ENCODE results near the gene DNAJA2. TPM values are rescaled to one million over a fixed set of nuclear protein-coding genes. Genes with fewer than 3 reads are reported as not detected.

Gene DNAJA2
- total RNA-seq, 3 donors from 2014 or later: 90.0 to 105 (median 102) TPM

GRCh38 chr16:46908540-46909372 lies 64.7 kb downstream of the DNAJA2 start:
- Mint-ChIP-seq H3K9me3 (no peaks in the 10 kb centered on the region), H3K36me3 (ENCODE audit: insufficient read depth) (peaks cover 1% of the 10 kb centered on the region), H3K27me3 (ENCODE audit: low read depth) (no peaks in the 10 kb centered on the region)

GRCh38 chr16:46907061-46907774 lies 66.3 kb downstream of the DNAJA2 start:
- Mint-ChIP-seq H3K4me3 (no peak overlapping the region), H3K9me3 (no peaks in the 10 kb centered on the region), H3K4me1 (ENCODE audit: low read depth) (peaks cover 4% of the 10 kb centered on the region), H3K27me3 (ENCODE audit: low read depth) (no peaks in the 10 kb centered on the region), H3K36me3 (ENCODE audit: insufficient read depth) (peaks cover 1% of the 10 kb centered on the region)
- no peak for ATAC-seq
- no peak for DNase-seq

More at GRCh38 chr16:46908540-46909372, 64.7 kb downstream of the DNAJA2 start:
- ATAC-seq: peak in 1 of 2 donors; percentile 60
- Mint-ChIP-seq H3K4me3 (no peak overlapping the region), H3K4me1 (ENCODE audit: low read depth) (peaks cover 4% of the 10 kb centered on the region)
- peak; percentile 56 for DNase-seq

- Mint-ChIP-seq H3K9me3 (no peaks in the 10 kb centered on the region), H3K4me3 (no peak overlapping the region), H3K27me3 (ENCODE audit: low read depth) (no peaks in the 10 kb centered on the region), H3K36me3 (ENCODE audit: insufficient read depth) (peaks cover 1% of the 10 kb centered on the region), H3K4me1 (ENCODE audit: low read depth) (peaks cover 4% of the 10 kb centered on the region)
- no peak for ATAC-seq
- DNase-seq: no peak
These were observed 67.0 kb downstream of the DNAJA2 start for GRCh38 chr16:46906360-46907060.

Other genes with a start within 250 kb of the DNAJA2 start
- under 1 TPM; 0.19 to 0.90 (median 0.23) TPM for gene MYLK3, start 225.3 kb downstream of the DNAJA2 start, total RNA-seq
- gene C16orf87, start 142.5 kb downstream of the DNAJA2 start, total RNA-seq: 10 to 100 TPM; 19.5 to 24.8 (median 22.4) TPM
- 10 to 100 TPM in 2 of 3 donors, 1 to 10 TPM in 1; 8.8 to 18.1 (median 11.2) TPM for gene GPT2, start 89.3 kb downstream of the DNAJA2 start, total RNA-seq
- gene NETO2, start 170.3 kb upstream of the DNAJA2 start, total RNA-seq: 10 to 100 TPM; 22.5 to 28.5 (median 25.7) TPM

All from activated T-cell treated with anti-CD3 and anti-CD28 coated beads, Interleukin-2, amount 50 U/mL, for 4 hours (primary cell).